Testis (tissue), 3 donors: ENCODE results near the gene MYO1F. TPM values are rescaled to one million over a fixed set of nuclear protein-coding genes. Genes with fewer than 3 reads are reported as not detected.

Experiments
- DNase-seq: peaks from one replicate; pipeline ENCODE4 v3.0.0-alpha.2; 2019
- H3K27ac ChIP-seq, 2 donors: fragments of 200-600 bp; sonication (generic); one replicate each; pipeline ENCODE4 v1.5.1; 2019
- H3K27me3 ChIP-seq: fragments of 200-600 bp; sonication (generic); one replicate; pipeline ENCODE4 v1.5.1; 2019
- H3K36me3 ChIP-seq: fragments of 200-600 bp; sonication (generic); one replicate; pipeline ENCODE4 v1.5.1; 2017; ENCODE audit warnings: low read depth; ENCODE audit errors: missing control alignments
- H3K4me1 ChIP-seq: fragments of 200-600 bp; sonication (generic); one replicate; pipeline ENCODE4 v1.5.1; 2019
- H3K4me3 ChIP-seq, 2 donors: fragments of 200-600 bp; sonication (generic); one replicate each; pipeline ENCODE4 v1.5.1; 2017 to 2019
- H3K9me3 ChIP-seq: fragments of 200-600 bp; sonication (generic); one replicate; pipeline ENCODE4 v1.5.1; 2017
- POLR2A ChIP-seq: fragments of 450-650 bp; IDR thresholded peaks from one replicate; pipeline ENCODE4 v1.6.1; 2017; ENCODE audit warnings: antibody characterized with exemption, mild to moderate bottlenecking, moderate library complexity
- WGBS, 2 donors: methylation state at CpG; one replicate each; pipeline ENCODE4 v1.1.5; 2018; 5-methylcytosine and 5-hydroxymethylcytosine counted together
- intact Hi-C: fragments of 100-400 bp; cut with DNase I; formaldehyde crosslinking; loops from one replicate; pipeline ENCODE4 v1.15.1; 2023; ENCODE audit warnings: low total_unique reads
- polyA plus RNA-seq: library from polyadenylated mRNA; stranded (reverse); fragments of 350-450 nt; fragmentation: Illumina TruSeq; extraction: RNeasy Lipid Tissue Mini Kit (QIAGEN cat#74804); gene quantifications from one replicate; pipeline ENCODE4 v1.2.3, GENCODE V29; 2014; ENCODE audit warnings: low read depth, low replicate concordance; ENCODE audit not compliant: insufficient read depth
- total RNA-seq, 2 donors: library from RNA; depleted of rRNA; stranded (reverse); fragments of >200 nt; gene quantifications; one replicate each; pipeline ENCODE4 v1.2.3, GENCODE V29; 2016
- TF ChIP-seq, protein P1 (sequence below), 3 experiments: fragments of 450-650 bp in 2 of 3; fragments of 200-600 bp in 1 of 3; sonication (generic) in 1 of 3; IDR thresholded peaks; one replicate each; pipeline ENCODE4 v1.5.1; 2016 to 2019; ENCODE audit warnings: antibody characterized with exemption in 3 of 3, mild to moderate bottlenecking in 2 of 3, moderate library complexity in 1 of 3

The MYO1F gene
- total and polyA plus RNA-seq, 3 donors from 2014 or later: 4.7 to 6.7 (median 5.9) TPM

DNA sequence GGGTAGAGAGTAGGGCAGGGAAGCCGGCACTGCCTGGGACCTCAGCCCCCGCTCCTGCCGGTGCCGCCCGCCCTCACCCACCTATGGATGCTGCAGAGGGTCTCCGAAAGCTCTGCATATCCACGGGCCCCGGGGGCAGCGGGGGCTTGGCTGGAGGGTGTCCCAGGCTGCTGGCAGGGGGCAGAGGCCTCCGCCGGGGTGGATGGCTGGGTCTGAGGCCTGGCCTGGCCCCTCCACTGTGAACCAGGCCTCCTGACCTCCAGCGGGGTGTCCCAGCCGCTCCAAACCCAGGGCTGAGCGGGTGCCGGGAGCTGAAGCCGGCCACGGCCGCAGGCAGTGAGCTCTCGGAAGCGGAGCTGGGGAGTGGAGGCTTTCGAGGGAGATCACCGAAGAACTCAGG is 78.9 kb downstream of the MYO1F start:
- intact Hi-C loops: no loop called here
- no peaks in the 10 kb centered on the region for H3K27me3 ChIP-seq

DNA sequence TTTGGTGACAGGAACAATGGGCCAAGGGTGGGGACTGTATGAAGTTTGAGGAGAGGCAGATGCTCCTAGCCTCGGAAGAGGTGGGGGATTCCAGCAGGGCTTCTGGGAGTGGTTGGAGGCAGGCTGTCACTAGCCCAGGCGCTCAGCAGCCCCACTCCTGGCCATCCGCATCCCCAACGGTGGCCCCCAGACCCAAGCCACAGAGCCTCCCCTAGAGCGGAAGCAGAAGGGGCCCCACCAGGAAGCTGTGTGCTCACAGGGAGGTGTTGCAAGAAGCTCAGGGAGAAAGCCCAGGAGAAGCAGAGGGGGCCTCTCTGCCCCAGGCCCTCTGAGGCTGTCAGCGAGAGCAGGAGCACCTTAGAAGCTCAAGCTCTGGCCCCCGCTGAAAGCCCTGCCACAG is 83.1 kb downstream of the MYO1F start:
- Histone ChIP-seq H3K4me3 (no peak overlapping the region), H3K9me3 (no peaks in the 10 kb centered on the region), H3K4me1 (no peaks in the 10 kb centered on the region), H3K27me3 (no peaks in the 10 kb centered on the region), H3K36me3 (no peaks in the 10 kb centered on the region), H3K27ac (no peak overlapping the region)
- intact Hi-C loops: no loop called here
- TF ChIP-seq POLR2A: no peak
- TF ChIP-seq, protein P1, sequence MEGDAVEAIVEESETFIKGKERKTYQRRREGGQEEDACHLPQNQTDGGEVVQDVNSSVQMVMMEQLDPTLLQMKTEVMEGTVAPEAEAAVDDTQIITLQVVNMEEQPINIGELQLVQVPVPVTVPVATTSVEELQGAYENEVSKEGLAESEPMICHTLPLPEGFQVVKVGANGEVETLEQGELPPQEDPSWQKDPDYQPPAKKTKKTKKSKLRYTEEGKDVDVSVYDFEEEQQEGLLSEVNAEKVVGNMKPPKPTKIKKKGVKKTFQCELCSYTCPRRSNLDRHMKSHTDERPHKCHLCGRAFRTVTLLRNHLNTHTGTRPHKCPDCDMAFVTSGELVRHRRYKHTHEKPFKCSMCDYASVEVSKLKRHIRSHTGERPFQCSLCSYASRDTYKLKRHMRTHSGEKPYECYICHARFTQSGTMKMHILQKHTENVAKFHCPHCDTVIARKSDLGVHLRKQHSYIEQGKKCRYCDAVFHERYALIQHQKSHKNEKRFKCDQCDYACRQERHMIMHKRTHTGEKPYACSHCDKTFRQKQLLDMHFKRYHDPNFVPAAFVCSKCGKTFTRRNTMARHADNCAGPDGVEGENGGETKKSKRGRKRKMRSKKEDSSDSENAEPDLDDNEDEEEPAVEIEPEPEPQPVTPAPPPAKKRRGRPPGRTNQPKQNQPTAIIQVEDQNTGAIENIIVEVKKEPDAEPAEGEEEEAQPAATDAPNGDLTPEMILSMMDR (IDR thresholded peaks at IDR 0.05): no peak
- WGBS, 2 donors: 72 to 74% methylated on average over 7 of the region's 7 CpGs
- no peak for DNase-seq

More for the DNA sequence above, 78.9 kb downstream of the MYO1F start:
- Histone ChIP-seq H3K27ac (no peak overlapping the region), H3K4me1 (no peaks in the 10 kb centered on the region), H3K4me3 (peak overlapping the region; percentile 6 to 26), H3K36me3 (no peaks in the 10 kb centered on the region), H3K9me3 (no peaks in the 10 kb centered on the region)
- TF ChIP-seq, protein P1 (IDR thresholded peaks at IDR 0.05): no peak
- TF ChIP-seq POLR2A: no peak
- WGBS, 2 donors: 66 to 75% methylated on average over 10 to 21 of the region's 22 CpGs
- DNase-seq: no peak

DNA sequence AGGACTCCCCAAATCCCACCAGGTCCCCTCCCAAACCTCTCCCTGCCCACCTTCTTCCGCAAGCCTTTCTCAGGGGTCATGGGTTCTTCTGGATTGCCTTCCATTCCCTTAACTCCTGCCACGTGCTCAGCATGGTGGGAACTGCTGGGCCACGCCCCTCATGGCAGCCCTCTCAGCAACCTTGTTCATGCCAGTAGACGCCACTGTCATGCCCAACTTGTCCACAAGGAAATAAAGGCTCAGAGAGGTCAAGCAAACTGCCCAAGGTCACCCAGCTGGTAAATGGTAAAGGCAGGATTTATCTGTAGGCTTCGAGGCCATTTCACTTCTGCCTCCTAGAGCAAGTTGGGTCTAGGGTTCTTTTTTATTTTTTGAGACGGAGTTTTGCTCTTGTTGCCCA is 85.7 kb downstream of the MYO1F start:
- TF ChIP-seq POLR2A: no peak
- TF ChIP-seq, protein P1 (IDR thresholded peaks at IDR 0.05): no peak
- DNase-seq: no peak
- H3K27ac ChIP-seq: no peak overlapping the region
- intact Hi-C loops: no loop called here
- 85 to 89% methylated on average over 5 to 6 of the region's 6 CpGs for WGBS, 2 donors
- H3K9me3 ChIP-seq: no peaks in the 10 kb centered on the region
- H3K4me3 ChIP-seq: no peak overlapping the region
- H3K36me3 ChIP-seq: no peaks in the 10 kb centered on the region
- no peaks in the 10 kb centered on the region for H3K27me3 ChIP-seq
- no peaks in the 10 kb centered on the region for H3K4me1 ChIP-seq

DNA sequence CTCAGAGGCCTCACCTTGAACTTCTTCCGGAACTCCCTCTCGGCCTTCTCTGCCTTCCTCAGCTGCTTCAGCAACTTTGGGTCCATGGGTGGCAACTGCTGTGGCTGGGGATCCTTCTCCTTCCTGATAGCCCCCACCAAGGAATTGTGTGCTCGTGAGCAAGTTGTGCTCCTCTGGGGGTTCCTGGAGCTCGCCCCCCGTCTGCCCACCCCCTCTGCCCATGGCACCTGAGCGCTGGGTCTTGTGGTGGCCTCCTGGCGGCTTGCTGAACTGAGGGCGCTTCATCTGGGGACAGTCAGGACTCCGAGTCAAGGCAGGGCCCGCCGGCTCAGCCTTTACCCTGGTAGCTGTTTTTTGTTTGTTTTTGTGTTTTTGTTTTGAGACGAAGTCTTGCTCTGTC is 86.4 kb downstream of the MYO1F start:
- no peak overlapping the region for H3K27ac ChIP-seq
- no peaks in the 10 kb centered on the region for H3K36me3 ChIP-seq
- H3K4me1 ChIP-seq: no peaks in the 10 kb centered on the region
- H3K9me3 ChIP-seq: no peaks in the 10 kb centered on the region
- H3K4me3 ChIP-seq: no peak overlapping the region
- WGBS, 2 donors: 85 to 89% methylated on average over 12 of the region's 12 CpGs
- TF ChIP-seq POLR2A: no peak
- TF ChIP-seq, protein P1 (IDR thresholded peaks at IDR 0.05): no peak
- intact Hi-C loops: no loop called here
- no peak for DNase-seq
- no peaks in the 10 kb centered on the region for H3K27me3 ChIP-seq

DNA sequence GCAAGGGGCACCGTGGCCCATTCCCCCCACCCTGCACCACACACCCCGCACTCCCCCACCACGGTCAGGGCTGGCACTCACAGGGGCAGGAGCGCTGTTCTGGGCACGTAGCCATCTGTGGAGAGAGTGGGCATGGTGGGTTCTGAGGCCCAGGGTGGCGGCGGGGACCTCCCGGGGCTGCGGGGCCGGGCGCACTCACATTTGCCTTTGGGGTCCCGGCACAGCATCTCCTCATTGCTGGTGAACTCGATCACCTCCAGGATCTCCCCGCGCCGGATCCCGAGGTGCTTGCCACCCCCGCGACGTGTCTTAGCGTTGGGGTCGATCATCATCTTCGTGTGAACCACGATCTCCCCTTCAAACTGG is 86.9 kb downstream of the MYO1F start:
- WGBS, 2 donors: 83 to 94% methylated on average over 5 to 18 of the region's 24 CpGs
- Histone ChIP-seq H3K27ac (no peak overlapping the region), H3K4me3 (no peak overlapping the region), H3K36me3 (no peaks in the 10 kb centered on the region), H3K4me1 (no peaks in the 10 kb centered on the region), H3K27me3 (no peaks in the 10 kb centered on the region), H3K9me3 (no peaks in the 10 kb centered on the region)
- intact Hi-C loops: no loop called here
- no peak for TF ChIP-seq POLR2A
- TF ChIP-seq, protein P1 (IDR thresholded peaks at IDR 0.05): no peak
- no peak for DNase-seq
